Measurements from ENCODE around the gene FBXW7. TPM values are rescaled to one million over a fixed set of nuclear protein-coding genes. Genes with fewer than 3 reads are reported as not detected.

The FBXW7 gene
- total RNA-seq, 1 experiment from 2014 or later: 23.0 TPM

DNA sequence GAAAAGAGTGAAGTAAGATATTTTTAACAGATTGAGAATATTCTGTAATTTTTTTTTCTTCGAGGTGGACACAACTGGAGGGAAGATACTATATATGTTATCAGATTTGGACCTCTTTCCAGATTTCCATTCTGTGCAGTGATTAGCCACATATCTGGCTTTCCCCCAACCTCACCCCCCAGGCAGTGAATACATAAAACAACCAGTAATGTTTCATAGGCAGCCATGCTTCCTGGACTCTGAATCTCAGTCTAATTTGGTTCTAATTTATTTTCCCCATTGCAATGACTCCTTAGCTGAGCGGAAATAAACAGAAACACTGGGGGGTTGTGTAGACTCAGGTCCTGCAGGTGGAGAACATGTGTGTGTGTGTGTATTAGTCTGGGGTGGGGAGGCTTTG, 226.5 kb downstream of the FBXW7 start:
- no peak for ATAC-seq
- DNase-seq (ENCODE audit: low read depth, low spot score): no peak
- Histone ChIP-seq H3K79me2 (ENCODE audit: insufficient read depth, low read length) (no peaks in the 10 kb centered on the region), H3K9ac (ENCODE audit: low read length) (no peak overlapping the region), H3K36me3 (ENCODE audit: control insufficient read depth in 1 of 2, insufficient read depth in 2 of 2, low read length in 2 of 2) (no peaks in the 10 kb centered on the region), H3K27me3 (ENCODE audit: insufficient read depth, low read length) (no peaks in the 10 kb centered on the region), H3K9me3 (ENCODE audit: control insufficient read depth in 1 of 2, insufficient read depth in 1 of 2, low read depth in 1 of 2, low read length in 2 of 2) (no peaks in the 10 kb centered on the region), H3K9me2 (ENCODE audit: insufficient read depth) (no peaks in the 10 kb centered on the region), H3K4me2 (ENCODE audit: low read length) (no peak overlapping the region), H3K4me3 (replicated peaks in 1 of 2; ENCODE audit: low read depth in 1 of 2, low read length in 2 of 2) (no peak overlapping the region), H3K4me1 (ENCODE audit: control insufficient read depth in 1 of 2, insufficient read depth in 2 of 2, low read length in 2 of 2) (no peaks in the 10 kb centered on the region), H4K20me1 (ENCODE audit: insufficient read depth) (no peaks in the 10 kb centered on the region), H3K27ac (ENCODE audit: low read depth, low read length) (no peak overlapping the region), H2AFZ (ENCODE audit: low read depth, low read length, poor library complexity, severe bottlenecking) (no peak overlapping the region)
- TF ChIP-seq CTCF (IDR thresholded peaks at IDR 0.05 in 2 of 3, conservative IDR thresholded peaks at IDR 0.05 in 1 of 3; ENCODE audit: borderline replicate concordance in 1 of 3, insufficient read depth in 1 of 3, low read depth in 2 of 3, low read length in 2 of 3) (no peak), ZNF274 (IDR thresholded peaks at IDR 0.05; ENCODE audit: low read depth, low read length) (no peak), YY1 (IDR thresholded peaks at IDR 0.05; ENCODE audit: extremely low read depth, insufficient replicate concordance, low read depth, low read length) (no peak), POLR2AphosphoS5 (IDR thresholded peaks at IDR 0.05; ENCODE audit: low read depth, low read length) (no peak), MAX (IDR thresholded peaks at IDR 0.05) (no peak), RAD21 (IDR thresholded peaks at IDR 0.05; ENCODE audit: low read depth) (no peak), ZFX (IDR thresholded peaks at IDR 0.05) (no peak), SP1 (IDR thresholded peaks at IDR 0.05; ENCODE audit: low read depth) (no peak), SRF (IDR thresholded peaks at IDR 0.05; ENCODE audit: low read depth) (no peak), ATF3 (IDR thresholded peaks at IDR 0.05) (no peak), EGR1 (IDR thresholded peaks at IDR 0.05; ENCODE audit: low read depth) (no peak), POLR2A (IDR thresholded peaks at IDR 0.05; ENCODE audit: borderline replicate concordance, extremely low read depth, insufficient read depth, insufficient read length) (no peak), CBX3 (IDR thresholded peaks at IDR 0.05; ENCODE audit: low read depth) (no peak), EZH2 (IDR thresholded peaks at IDR 0.05) (no peak), ELF1 (IDR thresholded peaks at IDR 0.05; ENCODE audit: borderline replicate concordance, low read depth) (no peak), FOSL1 (IDR thresholded peaks at IDR 0.05; ENCODE audit: low read depth) (no peak)
- TF ChIP-seq, protein P1, sequence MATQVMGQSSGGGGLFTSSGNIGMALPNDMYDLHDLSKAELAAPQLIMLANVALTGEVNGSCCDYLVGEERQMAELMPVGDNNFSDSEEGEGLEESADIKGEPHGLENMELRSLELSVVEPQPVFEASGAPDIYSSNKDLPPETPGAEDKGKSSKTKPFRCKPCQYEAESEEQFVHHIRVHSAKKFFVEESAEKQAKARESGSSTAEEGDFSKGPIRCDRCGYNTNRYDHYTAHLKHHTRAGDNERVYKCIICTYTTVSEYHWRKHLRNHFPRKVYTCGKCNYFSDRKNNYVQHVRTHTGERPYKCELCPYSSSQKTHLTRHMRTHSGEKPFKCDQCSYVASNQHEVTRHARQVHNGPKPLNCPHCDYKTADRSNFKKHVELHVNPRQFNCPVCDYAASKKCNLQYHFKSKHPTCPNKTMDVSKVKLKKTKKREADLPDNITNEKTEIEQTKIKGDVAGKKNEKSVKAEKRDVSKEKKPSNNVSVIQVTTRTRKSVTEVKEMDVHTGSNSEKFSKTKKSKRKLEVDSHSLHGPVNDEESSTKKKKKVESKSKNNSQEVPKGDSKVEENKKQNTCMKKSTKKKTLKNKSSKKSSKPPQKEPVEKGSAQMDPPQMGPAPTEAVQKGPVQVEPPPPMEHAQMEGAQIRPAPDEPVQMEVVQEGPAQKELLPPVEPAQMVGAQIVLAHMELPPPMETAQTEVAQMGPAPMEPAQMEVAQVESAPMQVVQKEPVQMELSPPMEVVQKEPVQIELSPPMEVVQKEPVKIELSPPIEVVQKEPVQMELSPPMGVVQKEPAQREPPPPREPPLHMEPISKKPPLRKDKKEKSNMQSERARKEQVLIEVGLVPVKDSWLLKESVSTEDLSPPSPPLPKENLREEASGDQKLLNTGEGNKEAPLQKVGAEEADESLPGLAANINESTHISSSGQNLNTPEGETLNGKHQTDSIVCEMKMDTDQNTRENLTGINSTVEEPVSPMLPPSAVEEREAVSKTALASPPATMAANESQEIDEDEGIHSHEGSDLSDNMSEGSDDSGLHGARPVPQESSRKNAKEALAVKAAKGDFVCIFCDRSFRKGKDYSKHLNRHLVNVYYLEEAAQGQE (IDR thresholded peaks at IDR 0.05; ENCODE audit: low read depth): no peak
- BruUV-seq (replicated peaks): no TSS peak
- CTCF ChIA-PET: no interaction called here
- POLR2A ChIA-PET: interaction anchor here (0.6 kb wide), 1 partner anchor 983 kb away, joined by 3 read pairs; no protein-coding TSS in a partner anchor
- intact Hi-C loops (cut with micrococcal nuclease): no loop called here
- RAD21 ChIA-PET (ENCODE audit: low non-redundant PET in 1 of 2, low total read pairs in 2 of 2, uncharacterized antibody in 2 of 2, unreplicated experiment in 2 of 2): no interaction called here

Measured in HCT116 (cell line).